HEK293 (cell line): ENCODE results near the gene DIS3L2.

ENCODE experiments used
- CTCF ChIA-PET: fragments of 350-600 bp; formaldehyde crosslinking; extraction: SDS; loops from one replicate; lab custom pipeline; 2021; ENCODE audit warnings: antibody characterized with exemption; lab: Yijun Ruan, JAX
- POLR2A ChIA-PET: fragments of 300-600 bp; formaldehyde crosslinking; extraction: SDS; loops from one replicate; lab custom pipeline; 2020; ENCODE audit warnings: antibody characterized with exemption, inconsistent platforms; lab: Yijun Ruan, JAX
- H3K27ac ChIP-seq: fragments of 200-500 bp; sonication (Bioruptor generic); 2 replicates; pipeline ENCODE4 v1.5.1; 2014; ENCODE audit warnings: low read depth, low read length, control low read depth, inconsistent platforms; ENCODE audit errors: extremely low read depth
- H3K36me3 ChIP-seq, 2 experiments: fragments of 200-500 bp in 1 of 2; sonication (Bioruptor generic) in 1 of 2; 1 replicate in 1 of 2; 2 replicates in 1 of 2; pipeline ENCODE4 v1.5.1; 2014 to 2017; ENCODE audit warnings: inconsistent platforms in 2 of 2, low read length in 2 of 2; ENCODE audit not compliant: control insufficient read depth in 2 of 2, insufficient read depth in 1 of 2
- H3K4me1 ChIP-seq: fragments of 200-500 bp; sonication (Bioruptor generic); 2 replicates; pipeline ENCODE4 v1.5.1; 2014; ENCODE audit warnings: mild to moderate bottlenecking, low read length, inconsistent platforms; ENCODE audit not compliant: control insufficient read depth, insufficient read depth
- H3K4me3 ChIP-seq: 2 replicates; pipeline ENCODE4 v1.5.1; 2011; ENCODE audit warnings: low read depth, mild to moderate bottlenecking, control low read depth, low read length, moderate library complexity
- H3K9me3 ChIP-seq: fragments of 200-500 bp; sonication (Bioruptor generic); 2 replicates; pipeline ENCODE4 v1.5.1; 2014; ENCODE audit warnings: low read depth, low read length, inconsistent platforms; ENCODE audit not compliant: control insufficient read depth, insufficient read depth
- FEZF1 ChIP-seq: fragments of 450-650 bp; formaldehyde crosslinking; IDR thresholded peaks from 2 replicates; pipeline ENCODE4 v1.5.1; 2016; ENCODE audit warnings: missing biosample characterization, missing genetic modification characterization
- GLI2 ChIP-seq: fragments of 450-650 bp; formaldehyde crosslinking; IDR thresholded peaks from 2 replicates; pipeline ENCODE4; 2017; ENCODE audit warnings: missing biosample characterization, missing genetic modification characterization, low read depth, borderline replicate concordance
- PATZ1 ChIP-seq: fragments of 450-650 bp; formaldehyde crosslinking; IDR thresholded peaks from 2 replicates; pipeline ENCODE4 v1.5.1; 2016; ENCODE audit warnings: missing biosample characterization, missing genetic modification characterization
- TRIM28 ChIP-seq: IDR thresholded peaks from 2 replicates; pipeline ENCODE4 v1.6.1; 2011; ENCODE audit warnings: low read length, control low read depth, borderline replicate concordance
- ZBTB48 ChIP-seq: fragments of 450-650 bp; formaldehyde crosslinking; IDR thresholded peaks from 2 replicates; pipeline ENCODE4 v1.5.1; 2016; ENCODE audit warnings: missing biosample characterization, missing genetic modification characterization
- ZBTB49 ChIP-seq: fragments of 450-650 bp; formaldehyde crosslinking; IDR thresholded peaks from 2 replicates; pipeline ENCODE4 v1.5.1; 2016; ENCODE audit warnings: missing biosample characterization, missing genetic modification characterization, low read depth
- ZFP41 ChIP-seq: fragments of 450-650 bp; formaldehyde crosslinking; IDR thresholded peaks from 2 replicates; pipeline ENCODE4 v1.5.1; 2016; ENCODE audit warnings: missing biosample characterization, missing genetic modification characterization, borderline replicate concordance
- ZNF19 ChIP-seq: fragments of 450-650 bp; formaldehyde crosslinking; IDR thresholded peaks from 2 replicates; pipeline ENCODE4; 2016; ENCODE audit warnings: missing biosample characterization, missing genetic modification characterization, low read depth
- ZNF214 ChIP-seq: fragments of 450-650 bp; formaldehyde crosslinking; IDR thresholded peaks from 2 replicates; pipeline ENCODE4 v1.5.1; 2017; ENCODE audit warnings: missing biosample characterization, mild to moderate bottlenecking, missing genetic modification characterization, borderline replicate concordance
- ZNF24 ChIP-seq: fragments of 450-650 bp; formaldehyde crosslinking; IDR thresholded peaks from 2 replicates; pipeline ENCODE4 v1.5.1; 2016; ENCODE audit warnings: missing biosample characterization, missing genetic modification characterization
- ZNF362 ChIP-seq: fragments of 450-650 bp; formaldehyde crosslinking; IDR thresholded peaks from 2 replicates; pipeline ENCODE4 v1.5.1; 2016; ENCODE audit warnings: missing biosample characterization, missing genetic modification characterization
- ZNF366 ChIP-seq: fragments of 450-650 bp; formaldehyde crosslinking; conservative IDR thresholded peaks from 2 replicates; pipeline ENCODE4 v1.5.1; 2016; ENCODE audit warnings: missing biosample characterization, missing genetic modification characterization
- ZNF530 ChIP-seq: fragments of 450-650 bp; formaldehyde crosslinking; IDR thresholded peaks from 2 replicates; pipeline ENCODE4 v1.5.1; 2016; ENCODE audit warnings: low read depth, missing biosample characterization, missing genetic modification characterization
- ZNF629 ChIP-seq: fragments of 450-650 bp; formaldehyde crosslinking; IDR thresholded peaks from 2 replicates; pipeline ENCODE4 v1.5.1; 2017; ENCODE audit warnings: missing biosample characterization, missing genetic modification characterization
- ZNF645 ChIP-seq: fragments of 450-650 bp; formaldehyde crosslinking; IDR thresholded peaks from 2 replicates; pipeline ENCODE4; 2016; ENCODE audit warnings: missing biosample characterization, missing genetic modification characterization
- ZNF768 ChIP-seq: fragments of 450-650 bp; formaldehyde crosslinking; IDR thresholded peaks from 2 replicates; pipeline ENCODE4 v1.5.1; 2018; ENCODE audit warnings: missing biosample characterization, mild to moderate bottlenecking, missing genetic modification characterization
- ZNF792 ChIP-seq: fragments of 450-650 bp; formaldehyde crosslinking; IDR thresholded peaks from 2 replicates; pipeline ENCODE4 v1.5.1; 2016; ENCODE audit warnings: missing biosample characterization, missing genetic modification characterization
- ZSCAN23 ChIP-seq: fragments of 450-650 bp; formaldehyde crosslinking; IDR thresholded peaks from 2 replicates; pipeline ENCODE4 v1.5.1; 2016; ENCODE audit warnings: missing biosample characterization, missing genetic modification characterization

DIS3L2 gene

GRCh38 chr2:232286001-232286868 is 324.7 kb downstream of the DIS3L2 start:
- POLR2A ChIA-PET: no interaction called here
- peak; percentile 80 for TF ChIP-seq TRIM28
- no peak for TF ChIP-seq ZNF19
- TF ChIP-seq, all 188 proteins: peak for 1
- H3K36me3 ChIP-seq: no peaks in the 10 kb centered on the region
- no peak overlapping the region for H3K27ac ChIP-seq
- no peaks in the 10 kb centered on the region for H3K4me1 ChIP-seq
- CTCF ChIA-PET: interaction anchor here (1.1 kb wide), 1 partner anchor 12 kb away, joined by 3 read pairs; no protein-coding TSS in a partner anchor
- no peak overlapping the region for H3K4me3 ChIP-seq
- H3K9me3 ChIP-seq: no peaks in the 10 kb centered on the region

- CTCF ChIA-PET: interaction anchor here (1.1 kb wide), 1 partner anchor 11 kb away, joined by 3 read pairs; no protein-coding TSS in a partner anchor
- POLR2A ChIA-PET: no interaction called here
- no peaks in the 10 kb centered on the region for H3K9me3 ChIP-seq
- no peaks in the 10 kb centered on the region for H3K4me1 ChIP-seq
- H3K4me3 ChIP-seq: no peak overlapping the region
- no peaks in the 10 kb centered on the region for H3K36me3 ChIP-seq
- no peak overlapping the region for H3K27ac ChIP-seq
- TF ChIP-seq ZNF24 (tag by site-specific recombination): no peak
- TF ChIP-seq ZSCAN23 (tag by site-specific recombination): no peak
- TF ChIP-seq ZNF366 (tag by site-specific recombination): no peak
- TF ChIP-seq ZFP41 (tag by site-specific recombination): no peak
- no peak for TF ChIP-seq FEZF1 (tag by site-specific recombination)
- no peak for TF ChIP-seq ZNF768 (tag by site-specific recombination)
- no peak for TF ChIP-seq ZNF645 (tag by site-specific recombination)
- no peak for TF ChIP-seq ZNF792 (tag by site-specific recombination)
- no peak for TF ChIP-seq ZBTB48 (tag by site-specific recombination)
- no peak for TF ChIP-seq ZBTB49 (tag by site-specific recombination)
- no peak for TF ChIP-seq PATZ1
- no peak for TF ChIP-seq ZNF362 (tag by site-specific recombination)
- no peak for TF ChIP-seq ZNF530 (tag by site-specific recombination)
- TF ChIP-seq GLI2 (tag by site-specific recombination): no peak
- TF ChIP-seq ZNF629: no peak
- no peak for TF ChIP-seq ZNF214 (tag by site-specific recombination)
- TF ChIP-seq, all 188 proteins: peak for 0
These were observed 325.8 kb downstream of the DIS3L2 start for GRCh38 chr2:232287316-232287715.
